ENCODE measurements around the gene LRRN3.

DNA sequence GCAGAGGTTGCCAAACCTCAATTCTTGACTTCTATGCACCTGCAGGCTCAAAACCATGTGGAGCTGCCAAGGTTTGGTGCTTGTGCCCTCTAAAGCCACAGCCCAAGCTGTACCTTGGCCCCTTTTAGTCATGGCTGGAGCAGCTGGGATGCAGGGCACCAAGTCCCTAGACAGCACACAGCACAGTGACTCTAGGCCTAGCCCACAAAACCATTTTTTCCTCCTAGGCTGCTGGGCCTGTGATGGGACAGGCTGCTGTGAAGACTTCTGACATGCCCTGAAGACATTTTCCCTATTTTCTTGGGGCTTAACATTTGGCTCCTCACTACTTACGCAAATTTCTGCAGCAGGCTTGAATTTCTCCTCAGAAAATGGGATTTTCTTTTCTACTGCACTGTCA lies 27.8 kb upstream of the LRRN3 start:
- TF ChIP-seq, protein P1, sequence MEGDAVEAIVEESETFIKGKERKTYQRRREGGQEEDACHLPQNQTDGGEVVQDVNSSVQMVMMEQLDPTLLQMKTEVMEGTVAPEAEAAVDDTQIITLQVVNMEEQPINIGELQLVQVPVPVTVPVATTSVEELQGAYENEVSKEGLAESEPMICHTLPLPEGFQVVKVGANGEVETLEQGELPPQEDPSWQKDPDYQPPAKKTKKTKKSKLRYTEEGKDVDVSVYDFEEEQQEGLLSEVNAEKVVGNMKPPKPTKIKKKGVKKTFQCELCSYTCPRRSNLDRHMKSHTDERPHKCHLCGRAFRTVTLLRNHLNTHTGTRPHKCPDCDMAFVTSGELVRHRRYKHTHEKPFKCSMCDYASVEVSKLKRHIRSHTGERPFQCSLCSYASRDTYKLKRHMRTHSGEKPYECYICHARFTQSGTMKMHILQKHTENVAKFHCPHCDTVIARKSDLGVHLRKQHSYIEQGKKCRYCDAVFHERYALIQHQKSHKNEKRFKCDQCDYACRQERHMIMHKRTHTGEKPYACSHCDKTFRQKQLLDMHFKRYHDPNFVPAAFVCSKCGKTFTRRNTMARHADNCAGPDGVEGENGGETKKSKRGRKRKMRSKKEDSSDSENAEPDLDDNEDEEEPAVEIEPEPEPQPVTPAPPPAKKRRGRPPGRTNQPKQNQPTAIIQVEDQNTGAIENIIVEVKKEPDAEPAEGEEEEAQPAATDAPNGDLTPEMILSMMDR (IDR thresholded peaks at IDR 0.05; ENCODE audit: borderline replicate concordance, extremely low read depth, low read length, poor library complexity, severe bottlenecking), result no peak
- TF ChIP-seq EZH2 (IDR thresholded peaks at IDR 0.05; ENCODE audit: borderline replicate concordance, low read depth, low read length, severe bottlenecking), result no peak
